T-cell (primary cell): ENCODE measurements around the gene SLC25A11. TPM values are rescaled to one million over a fixed set of nuclear protein-coding genes. Genes with fewer than 3 reads are reported as not detected.

Source experiments
- ATAC-seq, 4 experiments: fragments of 200-7000 bp in 3 of 4; fragments of 150-1000 bp in 1 of 4; cut with Tn5 transposase; replicated peaks in 1 of 4; 1 replicate in 3 of 4; 2 replicates in 1 of 4; pipeline ENCODE4 v1.10.0; 2021; ENCODE audit warnings: moderate library complexity in 3 of 4, mild to moderate bottlenecking in 2 of 4, moderate number of reproducible peaks in 1 of 4
- CTCF ChIA-PET, 2 donors: fragments of 300-600 bp; sonication (Branson Sonifier 250); formaldehyde crosslinking; loops; one replicate each; lab custom pipeline; 2022; ENCODE audit warnings: antibody characterized with exemption in 2 of 2; lab: Charles Lee
- POLR2A ChIA-PET, 2 donors: fragments of 300-600 bp; sonication (Branson Sonifier 250); formaldehyde crosslinking; loops; one replicate each; lab custom pipeline; 2022; ENCODE audit warnings: antibody characterized with exemption in 2 of 2; lab: Charles Lee
- DNase-seq, 35 experiments: peaks; one replicate each; pipeline versions ENCODE4 v3.0.0 to v3.0.0-alpha.2; 2013 to 2023
- H3K27ac ChIP-seq: one replicate; pipeline ENCODE4 v1.5.1; 2013; ENCODE audit warnings: low read length
- H3K27me3 ChIP-seq, 2 experiments: replicated peaks in 1 of 2; 1 replicate in 1 of 2; 2 replicates in 1 of 2; pipeline versions ENCODE4 v1.6.1 to v1.7.0; 2013; ENCODE audit warnings: low read length in 1 of 2, mixed read lengths in 1 of 2; ENCODE audit not compliant: control insufficient read depth in 2 of 2, insufficient read depth in 2 of 2; ENCODE audit errors: extremely low read depth in 1 of 2
- H3K36me3 ChIP-seq, 2 donors: 1 replicate in 1 of 2; 2 replicates in 1 of 2; pipeline versions ENCODE4 v1.6.1 to v1.7.0; 2013; ENCODE audit warnings: low read length in 1 of 2; ENCODE audit not compliant: control insufficient read depth in 2 of 2, insufficient read depth in 1 of 2; ENCODE audit errors: extremely low read depth in 1 of 2
- H3K4me1 ChIP-seq, 2 experiments: 1 replicate in 1 of 2; 2 replicates in 1 of 2; pipeline versions ENCODE4 v1.6.1 to v1.7.0; 2013; ENCODE audit warnings: low read length in 2 of 2, mixed read lengths in 1 of 2; ENCODE audit not compliant: insufficient read depth in 2 of 2, control insufficient read depth in 1 of 2; ENCODE audit errors: extremely low read depth in 1 of 2
- H3K4me3 ChIP-seq, 2 donors: 1 replicate in 1 of 2; 2 replicates in 1 of 2; pipeline versions ENCODE4 v1.5.1 to v1.7.0; 2013; ENCODE audit warnings: mild to moderate bottlenecking in 2 of 2, low read length in 1 of 2, moderate library complexity in 1 of 2; ENCODE audit not compliant: control insufficient read depth in 1 of 2; ENCODE audit errors: extremely low read depth in 1 of 2
- H3K9me3 ChIP-seq: 2 replicates; pipeline ENCODE4 v1.7.0; 2013
- H3K27ac Mint-ChIP-seq, 2 donors: one replicate each; pipeline ENCODE4 v1.8.0; 2020 to 2021; ENCODE audit warnings: mild to moderate bottlenecking in 2 of 2, mixed read lengths in 2 of 2
- H3K27me3 Mint-ChIP-seq, 2 donors: one replicate each; pipeline ENCODE4 v1.8.0; 2021 to 2022; ENCODE audit warnings: mixed read lengths in 2 of 2
- H3K36me3 Mint-ChIP-seq: one replicate; pipeline ENCODE4 v1.8.0; 2021; ENCODE audit warnings: mixed read lengths
- H3K4me1 Mint-ChIP-seq, 3 donors: one replicate each; pipeline ENCODE4 v1.8.0; 2020 to 2022; ENCODE audit warnings: mixed read lengths in 3 of 3, mild to moderate bottlenecking in 1 of 3
- H3K4me3 Mint-ChIP-seq, 3 donors: one replicate each; pipeline ENCODE4 v1.8.0; 2020 to 2022; ENCODE audit warnings: mild to moderate bottlenecking in 3 of 3, mixed read lengths in 3 of 3, moderate library complexity in 3 of 3
- H3K9me3 Mint-ChIP-seq, 3 donors: one replicate each; pipeline ENCODE4 v1.8.0; 2020 to 2022; ENCODE audit warnings: mixed read lengths in 3 of 3
- WGBS: methylation state at CpG from one replicate; pipeline ENCODE4 v1.1.5; 2013; ENCODE audit warnings: missing lambda C conversion rate; ENCODE audit not compliant: insufficient coverage; 5-methylcytosine and 5-hydroxymethylcytosine counted together
- total RNA-seq, 35 experiments: library from RNA in 6 of 35; stranded (reverse) in 6 of 35; fragments of 120-200 nt in 1 of 35; gene quantifications; one replicate each; pipeline versions ENCODE4 v1.2.1 to v1.2.4 and lab custom pipeline; 2013 to 2026

Gene SLC25A11
- total RNA-seq, 5 donors from 2014 or later (not counting 1 experiment from before 2014, with no cell fraction given): 30.9 to 51.6 (median 47.0) TPM

GRCh38 chr17:4958102-4958501, 18.3 kb upstream of the SLC25A11 start:
- DNase-seq (no peak), ATAC-seq (no peak)
- POLR2A ChIA-PET: no interaction called here
- no peaks in the 10 kb centered on the region for H3K9me3 Mint-ChIP-seq
- peaks cover 9% of the 10 kb centered on the region for H3K36me3 Mint-ChIP-seq
- H3K27me3 Mint-ChIP-seq: no peaks in the 10 kb centered on the region
- WGBS: 100% methylated on average over 2 of the region's 3 CpGs
- CTCF ChIA-PET: interaction anchor here in 1 of 2 donors (0.6 to 1.8 kb wide), 2 partner anchors 9 to 17 kb away, joined by 3 read pairs; partner anchors contain the start of gene SPAG7
- Histone ChIP-seq H3K27me3 (no peaks in the 10 kb centered on the region), H3K36me3 (peaks cover 7 to 21% of the 10 kb centered on the region in 2 donors), H3K9me3 (no peaks in the 10 kb centered on the region), H3K4me1 (peaks cover 0 to 2% of the 10 kb centered on the region in 2 experiments), H3K4me3 (no peak overlapping the region), H3K27ac (no peak overlapping the region)
- no peak overlapping the region for H3K27ac Mint-ChIP-seq
- peaks cover 8 to 12% (median 9%) of the 10 kb centered on the region in 3 donors for H3K4me1 Mint-ChIP-seq
- H3K4me3 Mint-ChIP-seq: no peak overlapping the region

- Mint-ChIP-seq H3K36me3 (peaks cover 6% of the 10 kb centered on the region), H3K27ac (peak overlapping the region in 1 of 2 donors; percentile 34), H3K4me3 (no peak overlapping the region), H3K4me1 (peaks cover 8 to 12% (median 9%) of the 10 kb centered on the region in 3 donors), H3K27me3 (no peaks in the 10 kb centered on the region), H3K9me3 (no peaks in the 10 kb centered on the region)
- H3K36me3 ChIP-seq: peaks cover 7 to 19% of the 10 kb centered on the region in 2 donors
- H3K4me1 ChIP-seq: peaks cover 0 to 2% of the 10 kb centered on the region in 2 experiments
- peak in 1 of 4 experiments; percentile 32 for ATAC-seq
- ChIA-PET CTCF (interaction anchor here (0.7 to 1.8 kb wide), 2 partner anchors 11 to 24 kb away, joined by 3 read pairs; partner anchors contain the start of gene SPAG7 (in 1 of the 2)), POLR2A (no interaction called here)
- H3K27me3 ChIP-seq: no peaks in the 10 kb centered on the region
- no peak overlapping the region for H3K27ac ChIP-seq
- H3K4me3 ChIP-seq: no peak overlapping the region
- H3K9me3 ChIP-seq: no peaks in the 10 kb centered on the region
- WGBS: 90% methylated on average over 8 of the region's 10 CpGs
- DNase-seq: peak in 17 of 35 experiments; percentile 17 to 55 (median 36)
These were observed 16.7 kb upstream of the SLC25A11 start for GRCh38 chr17:4956493-4957061.

GRCh38 chr17:4955091-4955490, 15.2 kb upstream of the SLC25A11 start:
- Mint-ChIP-seq H3K27me3 (no peaks in the 10 kb centered on the region), H3K36me3 (no peaks in the 10 kb centered on the region), H3K4me3 (no peak overlapping the region), H3K4me1 (peaks cover 19 to 24% (median 20%) of the 10 kb centered on the region in 3 donors), H3K27ac (no peak overlapping the region), H3K9me3 (no peaks in the 10 kb centered on the region)
- CTCF ChIA-PET: interaction anchor here (0.6 to 0.7 kb wide), 4 partner anchors 46 to 1942 kb away, joined by 3 to 7 read pairs (median 4); no protein-coding TSS in a partner anchor
- Histone ChIP-seq H3K27me3 (no peaks in the 10 kb centered on the region), H3K36me3 (peaks cover 7 to 11% of the 10 kb centered on the region in 2 donors), H3K4me3 (no peak overlapping the region), H3K4me1 (peaks cover 0 to 15% of the 10 kb centered on the region in 2 experiments), H3K9me3 (no peaks in the 10 kb centered on the region), H3K27ac (no peak overlapping the region)
- ATAC-seq (no peak), DNase-seq (no peak)
- POLR2A ChIA-PET: interaction anchor here in 1 of 2 donors (0.6 kb wide), 1 partner anchor 1197 kb away, joined by 12 read pairs; no protein-coding TSS in a partner anchor
- 100% methylated on average over 4 of the region's 8 CpGs for WGBS

- H3K36me3 ChIP-seq: peaks cover 0 to 2% of the 10 kb centered on the region in 2 donors
- Mint-ChIP-seq H3K27me3 (no peaks in the 10 kb centered on the region), H3K4me1 (peaks cover 22 to 28% (median 23%) of the 10 kb centered on the region in 3 donors), H3K36me3 (no peaks in the 10 kb centered on the region), H3K4me3 (no peak overlapping the region), H3K9me3 (no peaks in the 10 kb centered on the region), H3K27ac (no peak overlapping the region)
- DNase-seq (no peak), ATAC-seq (no peak)
- H3K27ac ChIP-seq: no peak overlapping the region
- H3K4me3 ChIP-seq: no peak overlapping the region
- no peaks in the 10 kb centered on the region for H3K9me3 ChIP-seq
- H3K27me3 ChIP-seq: no peaks in the 10 kb centered on the region
- CTCF ChIA-PET: no interaction called here
- 95% methylated on average over 14 of the region's 14 CpGs for WGBS
- peaks cover 0 to 20% of the 10 kb centered on the region in 2 experiments for H3K4me1 ChIP-seq
- POLR2A ChIA-PET: interaction anchor here in 1 of 2 donors (0.6 kb wide), 1 partner anchor 41 kb away, joined by 4 read pairs; no protein-coding TSS in a partner anchor
These were observed 13.7 kb upstream of the SLC25A11 start for GRCh38 chr17:4953451-4953961.

GRCh38 chr17:4951486-4951885, 11.6 kb upstream of the SLC25A11 start:
- H3K9me3 Mint-ChIP-seq: no peaks in the 10 kb centered on the region
- Histone ChIP-seq H3K9me3 (no peaks in the 10 kb centered on the region), H3K36me3 (peaks cover 0 to 9% of the 10 kb centered on the region in 2 donors), H3K4me3 (no peak overlapping the region), H3K27me3 (no peaks in the 10 kb centered on the region), H3K4me1 (peaks cover under 1 to 22% of the 10 kb centered on the region in 2 experiments), H3K27ac (no peak overlapping the region)
- ATAC-seq (no peak), DNase-seq (no peak)
- H3K4me3 Mint-ChIP-seq: peak overlapping the region in 2 of 3 donors; percentile 41 to 100
- no peaks in the 10 kb centered on the region for H3K27me3 Mint-ChIP-seq
- peak overlapping the region; percentile 22 to 87 for H3K27ac Mint-ChIP-seq
- ChIA-PET POLR2A (interaction anchor here in 1 of 2 donors (0.8 kb wide), 1 partner anchor 16 kb away, joined by 4 read pairs; the partner anchor contains the start of gene SPAG7), CTCF (interaction anchor here (0.6 to 0.7 kb wide), 2 partner anchors 244 to 741 kb away, joined by 3 to 5 read pairs; no protein-coding TSS in a partner anchor)
- peaks cover 21 to 32% (median 26%) of the 10 kb centered on the region in 3 donors for H3K4me1 Mint-ChIP-seq
- 94% methylated on average over 2 of the region's 3 CpGs for WGBS
- peaks cover 6% of the 10 kb centered on the region for H3K36me3 Mint-ChIP-seq

GRCh38 chr17:4950746-4951204, 10.9 kb upstream of the SLC25A11 start, which contains the start of gene ENO3:
ENO3 (plus strand) TSS chr17:4951119; CDS start chr17:4951830, 711 bp downstream.
- CTCF ChIA-PET: interaction anchor here (0.6 to 0.7 kb wide), 2 partner anchors 243 to 740 kb away, joined by 3 to 5 read pairs; no protein-coding TSS in a partner anchor
- POLR2A ChIA-PET: no interaction called here

More at GRCh38 chr17:4950746-4951204, 10.9 kb upstream of the SLC25A11 start, which contains the start of gene ENO3:
- Histone ChIP-seq H3K4me3 (peak within 1 kb of the TSS; percentile 53 to 65), H3K36me3 (peaks cover 0 to 16% of the 10 kb centered on the region in 2 donors), H3K27ac (peak within 1 kb of the TSS; percentile 80), H3K9me3 (no peaks in the 10 kb centered on the region), H3K27me3 (no peaks in the 10 kb centered on the region), H3K4me1 (peaks cover 4 to 28% of the 10 kb centered on the region in 2 experiments)
- Mint-ChIP-seq H3K27me3 (no peaks in the 10 kb centered on the region), H3K36me3 (peaks cover 11% of the 10 kb centered on the region), H3K4me1 (peaks cover 24 to 33% (median 26%) of the 10 kb centered on the region in 3 donors), H3K4me3 (peak within 1 kb of the TSS; percentile 74 to 100 (median 79)), H3K27ac (peak within 1 kb of the TSS; percentile 85 to 87), H3K9me3 (no peaks in the 10 kb centered on the region)
- ATAC-seq (no peak), DNase-seq (no peak)
- WGBS: 90% methylated on average over 2 of the region's 7 CpGs
